HK-2 (cell line): ENCODE results near the gene CNKSR1.
A peak's percentile ranks its signal among the peaks of the same experiment; 100 is the strongest.
"Not testable (repeated sequence)": the region's sequence is repeated elsewhere in the genome, so short reads cannot be mapped to it uniquely, and the experiment has no call there.

Source experiments
- DNase-seq: peaks from one replicate; pipeline ENCODE4 v3.0.0-alpha.2; 2018; ENCODE audit not compliant: unreplicated experiment

The CNKSR1 gene

DNA sequence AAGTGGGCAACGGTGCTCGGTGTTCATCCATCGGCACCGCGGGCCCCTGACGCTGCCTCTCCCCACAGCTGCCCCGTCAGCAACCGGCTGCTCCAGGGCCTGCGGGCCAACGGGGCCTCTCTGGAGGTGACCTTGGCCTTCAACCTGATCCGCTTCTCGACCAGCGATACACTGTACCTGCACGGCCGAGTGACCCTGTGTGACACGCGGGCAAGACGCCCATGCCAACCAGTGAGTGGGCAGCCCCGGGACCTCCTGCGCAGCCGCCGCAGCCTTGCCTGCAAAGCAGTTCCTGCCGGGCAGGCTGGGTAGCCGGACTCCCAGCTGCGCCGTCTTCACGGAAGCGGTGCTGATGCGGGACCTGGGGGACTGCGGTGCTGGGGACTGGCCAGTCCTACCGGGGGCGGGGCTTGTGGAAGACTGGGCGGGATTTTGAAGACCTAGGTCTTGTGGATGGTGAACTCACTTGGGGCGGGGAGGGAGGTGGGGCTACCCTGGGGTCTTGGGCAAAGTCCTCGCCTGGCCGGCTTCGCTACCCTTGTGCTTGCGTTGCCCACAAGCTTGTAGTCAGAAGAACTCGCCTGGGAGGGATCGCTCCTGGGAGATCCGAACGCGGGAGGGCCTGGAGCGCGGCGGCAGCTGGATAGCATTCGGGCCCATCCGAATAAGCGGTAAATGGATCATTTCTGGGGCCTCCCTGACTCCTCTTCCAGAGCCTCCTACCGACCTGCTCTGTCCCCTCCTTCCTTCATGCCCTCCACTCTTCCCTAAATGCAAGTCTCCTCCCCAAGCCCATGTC is 47.9 kb downstream of the CNKSR1 start:
- no peak for DNase-seq

DNA sequence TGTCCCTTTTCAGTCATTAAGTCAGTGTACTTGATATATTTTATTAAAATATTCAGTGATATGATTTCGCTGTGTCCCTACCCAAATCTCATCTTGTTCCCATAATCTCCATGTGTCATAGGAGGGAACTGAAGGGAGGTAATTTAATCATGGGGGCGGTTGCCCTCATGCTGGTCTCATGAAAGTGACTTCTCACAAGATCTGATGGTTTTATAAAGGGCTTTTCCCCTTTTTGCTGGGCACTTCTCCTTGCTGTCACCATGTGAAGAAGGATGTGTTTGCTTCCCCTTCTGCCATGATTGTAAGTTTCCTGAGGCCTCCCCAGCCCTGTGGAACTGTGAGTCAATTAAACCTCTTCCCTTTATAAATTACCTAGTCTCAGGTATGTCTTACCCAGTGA is 53.4 kb downstream of the CNKSR1 start:
- not testable (repeated sequence) for DNase-seq

GRCh38 chr1:26233903-26234643 is 56.8 kb downstream of the CNKSR1 start, which contains the start of gene CEP85:
CEP85 (plus strand) TSS chr1:26234200; CDS start chr1:26239784, 5,584 bp downstream.
- DNase-seq = peak; percentile 99

DNA sequence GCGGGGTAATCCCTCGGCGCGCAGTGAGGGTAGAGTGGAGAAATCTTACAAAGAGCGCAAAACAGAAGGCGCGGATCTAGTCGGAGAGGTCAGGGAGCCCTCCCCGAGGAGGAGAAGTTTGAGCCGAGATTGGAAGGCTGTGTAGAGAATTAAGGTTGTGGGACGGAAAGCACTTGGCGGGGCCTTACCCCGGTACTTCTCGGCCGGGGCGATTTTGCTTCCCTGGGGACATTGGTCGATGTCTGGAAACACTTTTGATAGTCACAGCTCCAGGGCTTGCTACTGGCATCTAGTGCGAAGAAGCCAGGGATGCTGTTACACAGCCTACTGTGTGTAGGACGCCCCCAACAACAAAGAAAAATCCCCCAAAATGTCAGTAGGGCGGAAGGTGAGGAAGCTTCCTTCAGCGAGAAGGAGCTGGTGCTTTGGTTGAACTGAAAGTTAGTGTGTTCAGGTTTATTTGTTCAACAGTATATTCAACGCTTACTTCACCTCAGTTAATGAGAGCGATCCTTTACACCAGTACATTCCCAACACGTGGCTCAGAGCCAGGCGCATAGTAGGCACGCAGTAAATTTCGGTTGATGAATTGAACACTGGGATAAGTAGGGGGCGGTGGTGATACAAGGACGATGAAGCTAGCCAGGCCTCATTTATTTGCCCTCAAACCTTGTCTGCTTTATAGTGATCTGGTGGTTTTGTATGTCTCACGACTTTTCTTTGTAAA is 57.5 kb downstream of the CNKSR1 start:
- peak; percentile 6 for DNase-seq

DNA sequence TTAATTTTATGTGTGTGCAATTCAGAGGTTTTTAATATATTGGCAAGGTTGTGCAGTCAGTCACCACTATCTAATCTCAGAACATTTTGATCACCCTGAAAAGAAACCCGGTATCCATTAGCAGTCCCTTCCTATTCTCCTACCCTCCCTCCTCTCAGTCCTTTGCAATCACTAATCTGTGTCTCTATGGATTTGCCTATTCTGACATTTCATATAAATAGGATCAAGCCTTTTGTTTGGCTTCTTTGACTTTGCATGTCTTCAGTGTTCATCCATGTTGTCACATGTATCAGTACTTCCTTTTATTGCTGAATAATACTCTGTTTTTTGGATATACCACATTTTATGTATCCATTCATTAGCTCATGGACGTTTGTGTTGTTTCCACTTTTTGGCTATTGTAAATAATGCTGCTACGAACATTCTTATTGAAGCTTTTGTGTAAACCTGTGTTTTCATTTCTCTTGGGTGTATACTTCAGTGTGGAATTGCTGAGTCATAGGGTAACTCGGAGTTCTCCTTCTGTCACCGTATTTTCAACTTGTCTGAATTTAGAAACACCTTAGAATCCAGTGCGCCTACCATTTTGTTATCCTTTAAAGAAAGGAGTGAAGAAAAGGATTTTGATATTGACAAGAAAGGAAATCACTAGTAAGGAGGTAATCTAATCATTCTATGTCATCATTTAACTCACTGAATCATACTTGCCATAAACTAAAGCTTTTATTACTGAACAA is 60.1 kb downstream of the CNKSR1 start:
- no peak for DNase-seq
